ENCODE data around the gene PURA. TPM values are rescaled to one million over a fixed set of nuclear protein-coding genes. Genes with fewer than 3 reads are reported as not detected.

The PURA gene
- total and polyA plus RNA-seq, 2 of the 13 experiments (the other 11 are each of a cell fraction or from before 2014, with no cell fraction given), result 2.0 to 5.0 TPM

DNA sequence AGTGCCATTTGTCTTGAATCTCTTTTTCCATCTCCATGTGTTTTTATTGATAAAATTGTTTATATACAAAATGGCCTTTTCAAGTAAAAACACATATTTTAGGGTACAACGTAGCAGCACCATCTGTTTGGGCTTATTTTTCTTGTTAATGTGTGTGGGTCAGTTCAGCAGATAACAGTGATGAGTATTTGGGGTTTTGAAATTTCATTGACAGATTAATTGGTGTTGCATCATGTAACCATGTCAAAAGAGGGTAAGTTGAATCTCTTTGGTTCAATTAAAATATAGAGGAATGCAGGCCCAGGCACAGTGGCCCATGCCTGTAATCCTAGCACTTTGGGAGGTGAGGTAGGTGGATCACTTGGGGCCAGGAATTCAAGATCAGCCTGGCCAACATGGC lies 20.0 kb upstream of the PURA start:
- 3% methylated on average over 1 of the region's 1 CpG for WGBS (ENCODE audit: low lambda C conversion rate)
- Histone ChIP-seq H3K79me2 (ENCODE audit: insufficient read depth, low read length) (no peaks in the 10 kb centered on the region), H3K4me3 (replicated peaks in 1 of 3; ENCODE audit: insufficient read depth in 1 of 3, low read depth in 2 of 3, low read length in 3 of 3) (no peak overlapping the region), H3K9me3 (ENCODE audit: low read length) (peaks cover 12% of the 10 kb centered on the region), H3K27ac (ENCODE audit: extremely low read length, insufficient read depth, low read length) (no peak overlapping the region), H2AFZ (ENCODE audit: low read length) (no peak overlapping the region), H3K36me3 (replicated peaks in 1 of 2; ENCODE audit: control insufficient read depth in 1 of 2, insufficient read depth in 2 of 2, low read length in 2 of 2) (no peaks in the 10 kb centered on the region), H3K4me1 (ENCODE audit: insufficient read depth, low read length) (no peaks in the 10 kb centered on the region), H3K9ac (ENCODE audit: insufficient read depth, low read depth, low read length) (no peak overlapping the region), H3K27me3 (ENCODE audit: control insufficient read depth in 1 of 2, insufficient read depth in 2 of 2, low read length in 2 of 2) (peaks cover 0 to 12% of the 10 kb centered on the region in 2 experiments; a peak in 1 of 5 replicates), H4K20me1 (ENCODE audit: insufficient read depth, low read length) (no peaks in the 10 kb centered on the region), H3K4me2 (ENCODE audit: low read depth, low read length) (no peak overlapping the region)
- TF ChIP-seq ZSCAN29 (CRISPR knock-in tag; conservative IDR thresholded peaks at IDR 0.05) (no peak), FOXO1 (CRISPR knock-in tag; IDR thresholded peaks at IDR 0.05) (no peak), ZNF674 (CRISPR knock-in tag; IDR thresholded peaks at IDR 0.05; ENCODE audit: low read depth) (no peak), PCBP2 (optimal IDR thresholded peaks at IDR 0.05; ENCODE audit: low read depth, low read length, poor library complexity, severe bottlenecking) (no peak), ZSCAN20 (CRISPR knock-in tag; IDR thresholded peaks at IDR 0.05; ENCODE audit: borderline replicate concordance) (no peak), ZKSCAN5 (CRISPR knock-in tag; IDR thresholded peaks at IDR 0.05) (no peak), NCOA5 (CRISPR knock-in tag; IDR thresholded peaks at IDR 0.05) (no peak), ZNF264 (CRISPR knock-in tag; IDR thresholded peaks at IDR 0.05) (no peak), KLF12 (CRISPR knock-in tag; IDR thresholded peaks at IDR 0.05; ENCODE audit: borderline replicate concordance) (no peak), ZNF816 (CRISPR knock-in tag; IDR thresholded peaks at IDR 0.05; ENCODE audit: borderline replicate concordance) (no peak), ESRRA (CRISPR knock-in tag; IDR thresholded peaks at IDR 0.05; ENCODE audit: low read depth) (no peak), U2AF2 (IDR thresholded peaks at IDR 0.05; ENCODE audit: low read depth, low read length) (no peak), MED13 (CRISPR knock-in tag; IDR thresholded peaks at IDR 0.05) (no peak), ZFYVE20 (CRISPR knock-in tag; IDR thresholded peaks at IDR 0.05; ENCODE audit: borderline replicate concordance, low read depth) (no peak)
- TF ChIP-seq, protein P1, sequence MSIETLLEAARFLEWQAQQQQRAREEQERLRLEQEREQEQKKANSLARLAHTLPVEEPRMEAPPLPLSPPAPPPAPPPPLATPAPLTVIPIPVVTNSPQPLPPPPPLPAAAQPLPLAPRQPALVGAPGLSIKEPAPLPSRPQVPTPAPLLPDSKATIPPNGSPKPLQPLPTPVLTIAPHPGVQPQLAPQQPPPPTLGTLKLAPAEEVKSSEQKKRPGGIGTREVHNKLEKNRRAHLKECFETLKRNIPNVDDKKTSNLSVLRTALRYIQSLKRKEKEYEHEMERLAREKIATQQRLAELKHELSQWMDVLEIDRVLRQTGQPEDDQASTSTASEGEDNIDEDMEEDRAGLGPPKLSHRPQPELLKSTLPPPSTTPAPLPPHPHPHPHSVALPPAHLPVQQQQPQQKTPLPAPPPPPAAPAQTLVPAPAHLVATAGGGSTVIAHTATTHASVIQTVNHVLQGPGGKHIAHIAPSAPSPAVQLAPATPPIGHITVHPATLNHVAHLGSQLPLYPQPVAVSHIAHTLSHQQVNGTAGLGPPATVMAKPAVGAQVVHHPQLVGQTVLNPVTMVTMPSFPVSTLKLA (IDR thresholded peaks at IDR 0.05), result no peak
- TF ChIP-seq, protein P2, sequence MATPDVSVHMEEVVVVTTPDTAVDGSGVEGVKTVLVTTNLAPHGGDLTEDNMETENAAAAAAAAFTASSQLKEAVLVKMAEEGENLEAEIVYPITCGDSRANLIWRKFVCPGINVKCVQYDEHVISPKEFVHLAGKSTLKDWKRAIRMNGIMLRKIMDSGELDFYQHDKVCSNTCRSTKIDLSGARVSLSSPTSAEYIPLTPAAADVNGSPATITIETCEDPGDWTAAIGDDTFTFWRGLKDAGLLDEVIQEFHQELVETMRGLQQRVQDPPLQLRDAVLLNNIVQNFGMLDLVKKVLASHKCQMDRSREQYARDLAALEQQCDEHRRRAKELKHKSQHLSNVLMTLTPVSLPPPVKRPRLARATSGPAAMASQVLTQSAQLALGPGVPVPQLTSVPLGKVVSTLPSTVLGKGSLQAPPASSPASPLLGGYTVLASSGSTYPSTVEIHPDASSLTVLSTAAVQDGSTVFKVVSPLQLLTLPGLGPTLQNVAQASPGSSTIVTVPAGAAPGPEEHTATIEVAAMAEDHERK (CRISPR knock-in tag; IDR thresholded peaks at IDR 0.05; ENCODE audit: low read depth), result no peak
- TF ChIP-seq, protein P3, sequence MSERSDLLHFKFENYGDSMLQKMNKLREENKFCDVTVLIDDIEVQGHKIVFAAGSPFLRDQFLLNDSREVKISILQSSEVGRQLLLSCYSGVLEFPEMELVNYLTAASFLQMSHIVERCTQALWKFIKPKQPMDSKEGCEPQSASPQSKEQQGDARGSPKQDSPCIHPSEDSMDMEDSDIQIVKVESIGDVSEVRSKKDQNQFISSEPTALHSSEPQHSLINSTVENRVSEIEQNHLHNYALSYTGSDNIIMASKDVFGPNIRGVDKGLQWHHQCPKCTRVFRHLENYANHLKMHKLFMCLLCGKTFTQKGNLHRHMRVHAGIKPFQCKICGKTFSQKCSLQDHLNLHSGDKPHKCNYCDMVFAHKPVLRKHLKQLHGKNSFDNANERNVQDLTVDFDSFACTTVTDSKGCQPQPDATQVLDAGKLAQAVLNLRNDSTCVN (CRISPR knock-in tag; IDR thresholded peaks at IDR 0.05; ENCODE audit: borderline replicate concordance), result no peak
- TF ChIP-seq, protein P4, sequence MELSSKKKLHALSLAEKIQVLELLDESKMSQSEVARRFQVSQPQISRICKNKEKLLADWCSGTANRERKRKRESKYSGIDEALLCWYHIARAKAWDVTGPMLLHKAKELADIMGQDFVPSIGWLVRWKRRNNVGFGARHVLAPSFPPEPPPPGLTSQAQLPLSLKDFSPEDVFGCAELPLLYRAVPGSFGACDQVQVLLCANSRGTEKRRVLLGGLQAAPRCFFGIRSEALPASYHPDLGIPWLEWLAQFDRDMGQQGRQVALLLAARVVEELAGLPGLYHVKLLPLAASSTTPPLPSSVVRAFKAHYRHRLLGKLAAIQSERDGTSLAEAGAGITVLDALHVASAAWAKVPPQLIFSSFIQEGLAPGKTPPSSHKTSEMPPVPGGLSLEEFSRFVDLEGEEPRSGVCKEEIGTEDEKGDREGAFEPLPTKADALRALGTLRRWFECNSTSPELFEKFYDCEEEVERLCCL (CRISPR knock-in tag; IDR thresholded peaks at IDR 0.05; ENCODE audit: borderline replicate concordance), result no peak
- TF ChIP-seq, protein P5, sequence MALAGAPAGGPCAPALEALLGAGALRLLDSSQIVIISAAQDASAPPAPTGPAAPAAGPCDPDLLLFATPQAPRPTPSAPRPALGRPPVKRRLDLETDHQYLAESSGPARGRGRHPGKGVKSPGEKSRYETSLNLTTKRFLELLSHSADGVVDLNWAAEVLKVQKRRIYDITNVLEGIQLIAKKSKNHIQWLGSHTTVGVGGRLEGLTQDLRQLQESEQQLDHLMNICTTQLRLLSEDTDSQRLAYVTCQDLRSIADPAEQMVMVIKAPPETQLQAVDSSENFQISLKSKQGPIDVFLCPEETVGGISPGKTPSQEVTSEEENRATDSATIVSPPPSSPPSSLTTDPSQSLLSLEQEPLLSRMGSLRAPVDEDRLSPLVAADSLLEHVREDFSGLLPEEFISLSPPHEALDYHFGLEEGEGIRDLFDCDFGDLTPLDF (CRISPR knock-in tag; IDR thresholded peaks at IDR 0.05), result no peak
- FAIRE-seq, result no peak
- DNase-seq (ENCODE audit: low spot score), result no peak
- ATAC-seq, result no peak
- no TSS peak for BruUV-seq (replicated peaks)
- CTCF ChIA-PET (ENCODE audit: low intra/inter-chr PET ratio, low total read pairs), result no interaction called here
- in situ Hi-C loops (cut with HindIII; ENCODE audit: extremely low pct_ligation_motif_present, low pct_unique_long_range_greater_than_20kb), result no loop called here
- intact Hi-C loops (cut with micrococcal nuclease; ENCODE audit: unreplicated experiment), result no loop called here
- POLR2A ChIA-PET, result no interaction called here
